MCF 10A (cell line): ENCODE measurements around the gene CHAMP1. TPM values are rescaled to one million over a fixed set of nuclear protein-coding genes. Genes with fewer than 3 reads are reported as not detected.
A peak's percentile ranks its signal among the peaks of the same experiment; 100 is the strongest.

ENCODE experiments used
- BruUV-seq: library from RNA; stranded (reverse); fragments of 400-500 nt; replicated peaks from 2 replicates; lab custom pipeline; 2021; lab: Mats Ljungman, UMichigan
- CTCF ChIA-PET: fragments of 300-600 bp; sonication (Branson Sonifier 250); formaldehyde crosslinking; extraction: SDS; loops from one replicate; lab custom pipeline; 2021; ENCODE audit warnings: antibody characterized with exemption, inconsistent platforms; lab: Yijun Ruan, JAX
- POLR2A ChIA-PET: fragments of 300-600, 350-650 bp; sonication (Branson Sonifier 250); formaldehyde crosslinking; extraction: SDS; loops from one replicate; lab custom pipeline; 2020; ENCODE audit warnings: antibody characterized with exemption, inconsistent platforms; lab: Yijun Ruan, JAX
- DNase-seq: peaks from one replicate; pipeline ENCODE4 v3.0.0-alpha.2; 2018; ENCODE audit not compliant: unreplicated experiment
- H3K27ac Mint-ChIP-seq: one replicate; pipeline ENCODE4 v1.8.0; 2022; ENCODE audit warnings: mild to moderate bottlenecking, low read depth, mixed read lengths; ENCODE audit not compliant: unreplicated experiment
- H3K27me3 Mint-ChIP-seq: one replicate; pipeline ENCODE4 v1.8.0; 2022; ENCODE audit warnings: mixed read lengths; ENCODE audit not compliant: insufficient read depth, unreplicated experiment
- H3K36me3 Mint-ChIP-seq: one replicate; pipeline ENCODE4 v1.8.0; 2022; ENCODE audit warnings: mild to moderate bottlenecking, moderate library complexity, mixed read lengths; ENCODE audit not compliant: insufficient read depth, unreplicated experiment
- H3K4me1 Mint-ChIP-seq: one replicate; pipeline ENCODE4 v1.8.0; 2022; ENCODE audit warnings: mixed read lengths; ENCODE audit not compliant: insufficient read depth, unreplicated experiment
- H3K4me3 Mint-ChIP-seq: one replicate; pipeline ENCODE4 v1.8.0; 2022; ENCODE audit warnings: mild to moderate bottlenecking, moderate library complexity, mixed read lengths; ENCODE audit not compliant: unreplicated experiment
- H3K9me3 Mint-ChIP-seq: one replicate; pipeline ENCODE4 v1.8.0; 2022; ENCODE audit warnings: mixed read lengths; ENCODE audit not compliant: unreplicated experiment
- CTCF ChIP-seq: fragments of 200-600 bp; IDR thresholded peaks from one replicate; pipeline ENCODE4 v1.8.0; 2022; ENCODE audit warnings: antibody characterized with exemption, mild to moderate bottlenecking; ENCODE audit not compliant: unreplicated experiment
- intact Hi-C: fragments of 100-400 bp; cut with micrococcal nuclease; formaldehyde crosslinking; loops from 2 replicates; pipeline ENCODE4 v1.14.1; 2022
- total RNA-seq: library from RNA; stranded (reverse); gene quantifications from 2 replicates; pipeline ENCODE4 v1.2.3, GENCODE V29; 2022

CHAMP1 gene
- total RNA-seq, 1 experiment from 2014 or later: 33.4 TPM

GRCh38 chr13:114311908-114312307 is 2.4 kb upstream of the CHAMP1 start:
- no peak for TF ChIP-seq CTCF
- peaks cover 21% of the 10 kb centered on the region for H3K4me1 Mint-ChIP-seq
- ChIA-PET CTCF (no interaction called here), POLR2A (interaction anchor here (1.5 to 2.9 kb wide), 2 partner anchors 22 to 76 kb away, joined by 3 to 12 read pairs; partner anchors contain the start of gene CDC16)
- no TSS peak for BruUV-seq
- intact Hi-C loops: no loop called here
- no peak overlapping the region for H3K4me3 Mint-ChIP-seq
- H3K36me3 Mint-ChIP-seq: peaks cover 8% of the 10 kb centered on the region
- H3K27me3 Mint-ChIP-seq: no peaks in the 10 kb centered on the region
- DNase-seq: no peak
- H3K27ac Mint-ChIP-seq: no peak overlapping the region
- no peaks in the 10 kb centered on the region for H3K9me3 Mint-ChIP-seq

- Mint-ChIP-seq H3K27me3 (no peaks in the 10 kb centered on the region), H3K4me1 (peaks cover 21% of the 10 kb centered on the region), H3K4me3 (peak overlapping the region; percentile 87), H3K27ac (peak overlapping the region; percentile 96), H3K36me3 (peaks cover 2% of the 10 kb centered on the region), H3K9me3 (no peaks in the 10 kb centered on the region)
- no peak for TF ChIP-seq CTCF
- POLR2A ChIA-PET: interaction anchor here (0.8 to 2.9 kb wide), 10 partner anchors 10 to 820 kb away, joined by 3 to 26 read pairs (median 8); partner anchors contain the start of genes CDC16 and UPF3A
- no TSS peak for BruUV-seq
- CTCF ChIA-PET: interaction anchor here (0.6 kb wide), 1 partner anchor 28 kb away, joined by 3 read pairs; no protein-coding TSS in a partner anchor
- intact Hi-C loops: no loop called here
- DNase-seq: no peak
These were observed 1.0 kb upstream of the CHAMP1 start for GRCh38 chr13:114313061-114313860.

DNA sequence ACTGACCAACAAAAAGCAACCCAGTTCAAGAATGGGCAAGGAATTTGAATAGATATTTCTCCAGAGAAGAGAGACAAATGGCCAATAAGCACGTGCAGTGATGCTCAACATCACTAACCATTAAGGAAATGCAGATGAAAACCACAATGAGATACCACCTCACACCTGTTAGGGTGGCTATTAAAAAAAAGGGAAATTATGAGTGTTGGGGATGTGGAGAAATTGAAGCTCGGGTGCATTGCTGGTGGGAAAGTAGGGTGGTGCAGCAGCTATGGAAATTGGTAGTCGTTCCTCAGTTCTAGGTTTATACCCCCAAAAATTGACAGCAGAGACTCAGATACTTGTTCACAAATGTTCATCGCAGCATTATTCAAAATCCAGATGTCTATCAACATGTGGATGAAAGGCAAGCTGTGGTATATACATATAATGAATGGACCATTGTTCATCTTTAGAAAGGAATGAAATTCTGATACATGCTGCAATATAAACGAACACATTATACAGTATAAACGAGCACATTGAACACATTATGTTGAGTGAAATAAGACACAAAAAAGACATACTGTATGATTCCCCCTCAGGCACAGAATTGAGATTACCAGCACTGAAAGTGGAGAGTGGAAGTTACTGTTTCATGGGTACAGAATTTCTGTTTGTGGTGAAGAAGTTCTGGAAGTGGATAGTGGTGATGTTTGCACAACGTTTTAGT is 927 bp downstream of the CHAMP1 start:
- no peak for TF ChIP-seq CTCF
- no peak for DNase-seq
- Mint-ChIP-seq H3K4me1 (peaks cover 38% of the 10 kb centered on the region), H3K9me3 (no peaks in the 10 kb centered on the region), H3K36me3 (peaks cover 12% of the 10 kb centered on the region), H3K4me3 (peak overlapping the region; percentile 87), H3K27me3 (no peaks in the 10 kb centered on the region), H3K27ac (peak overlapping the region; percentile 78)
- BruUV-seq: TSS peak; percentile 69
- intact Hi-C loops: loop anchor here (2.0 kb wide), 1 partner anchor 34 kb away; the partner anchor contains the start of gene UPF3A
- POLR2A ChIA-PET: interaction anchor here (0.6 to 2.3 kb wide), 8 partner anchors 10 to 80 kb away, joined by 3 to 21 read pairs (median 6); partner anchors contain the start of gene UPF3A
- CTCF ChIA-PET: interaction anchor here (0.7 kb wide), 1 partner anchor 73 kb away, joined by 3 read pairs; no protein-coding TSS in a partner anchor
